Kidney (tissue), 14 donors: Measurements from ENCODE around the gene UBASH3A. TPM values are rescaled to one million over a fixed set of nuclear protein-coding genes. Genes with fewer than 3 reads are reported as not detected.

ENCODE experiments used
- DNase-seq, 5 donors: peaks; one replicate each; pipeline ENCODE4 v3.0.0-alpha.2; 2013 to 2020
- FAIRE-seq: peaks from 2 replicates; lab custom pipeline; 2012; peaks lifted over from hg19 to GRCh38; lab: Jason Lieb, UNC
- H3K27ac ChIP-seq, 2 donors: one replicate each; pipeline ENCODE4 v1.7.0; 2013; ENCODE audit warnings: low read depth in 2 of 2, low read length in 2 of 2, inconsistent platforms in 1 of 2
- H3K27me3 ChIP-seq: one replicate; pipeline ENCODE4 v1.7.1; 2013; ENCODE audit warnings: low read length, inconsistent platforms; ENCODE audit not compliant: control insufficient read depth, insufficient read depth
- H3K36me3 ChIP-seq, 3 donors: one replicate each; pipeline versions ENCODE4 v1.7.0 to v1.7.1; 2013; ENCODE audit warnings: low read length in 3 of 3, control low read depth in 1 of 3, inconsistent platforms in 1 of 3; ENCODE audit not compliant: insufficient read depth in 3 of 3, control insufficient read depth in 2 of 3
- H3K4me1 ChIP-seq, 3 donors: one replicate each; pipeline versions ENCODE4 v1.7.0 to v1.7.1; 2013; ENCODE audit warnings: low read length in 3 of 3, inconsistent platforms in 1 of 3, low read depth in 1 of 3; ENCODE audit not compliant: control insufficient read depth in 2 of 3, insufficient read depth in 2 of 3
- H3K4me3 ChIP-seq, 3 donors: one replicate each; pipeline versions ENCODE4 v1.7.0 to v1.8.1; 2013; ENCODE audit warnings: low read length in 3 of 3, control low read depth in 1 of 3, inconsistent platforms in 1 of 3
- H3K9ac ChIP-seq, 3 donors: one replicate each; pipeline versions ENCODE4 v1.7.0 to v1.7.1; 2013; ENCODE audit warnings: low read length in 3 of 3, control low read depth in 1 of 3, inconsistent platforms in 1 of 3
- H3K9me3 ChIP-seq, 3 donors: one replicate each; pipeline versions ENCODE4 v1.7.0 to v1.7.1; 2013; ENCODE audit warnings: low read length in 3 of 3, control low read depth in 1 of 3, inconsistent platforms in 1 of 3; ENCODE audit not compliant: control insufficient read depth in 2 of 3, insufficient read depth in 1 of 3
- CTCF ChIP-seq: IDR thresholded peaks from 3 replicates; pipeline ENCODE4 v1.5.1; 2012; ENCODE audit warnings: mild to moderate bottlenecking, moderate library complexity, borderline replicate concordance; ENCODE audit not compliant: insufficient read depth; ENCODE audit errors: extremely low read depth
- intact Hi-C: fragments of 100-400 bp; cut with DNase I; formaldehyde crosslinking; loops from one replicate; pipeline ENCODE4 v1.11.1; 2022
- polyA plus RNA-seq: library from polyadenylated mRNA; stranded (reverse); fragments of 350-450 nt; fragmentation: Illumina TruSeq; extraction: RNeasy Lipid Tissue Mini Kit (QIAGEN cat#74804); gene quantifications from one replicate; pipeline ENCODE4 v1.2.3, GENCODE V29; 2014; ENCODE audit warnings: low read depth, low replicate concordance; ENCODE audit not compliant: insufficient read depth
- total RNA-seq: library from RNA; stranded (reverse); fragmentation: NEBNext Ultra II Directional; extraction: Animal tissue kit (Norgen Biotek cat#: 25700); gene quantifications from one replicate; pipeline ENCODE4 v1.2.1, GENCODE V29; 2021
- donor health status: control.
- donor health status: control.
- donor health status: control.
- donor health status: control.
- donor health status: control.
- donor health status: DM: yes; HTN: yes; CAD: no.
- donor health status: Normal renal cell carcinoma (clear cell type).

UBASH3A gene
- total and polyA plus RNA-seq, 2 donors from 2014 or later = 2.7 TPM; not detected in 1

- Histone ChIP-seq H3K36me3 (no peaks in the 10 kb centered on the region), H3K9me3 (no peaks in the 10 kb centered on the region), H3K27me3 (no peaks in the 10 kb centered on the region), H3K27ac (no peak overlapping the region), H3K4me3 (no peak overlapping the region), H3K4me1 (no peaks in the 10 kb centered on the region), H3K9ac (no peak overlapping the region)
- FAIRE-seq = no peak
- no peak for TF ChIP-seq CTCF
- intact Hi-C loops = no loop called here
- DNase-seq = no peak
These were observed 15.2 kb downstream of the UBASH3A start for GRCh38 chr21:42418886-42419285.

- no peak for FAIRE-seq
- H3K36me3 ChIP-seq = no peaks in the 10 kb centered on the region
- no peak overlapping the region for H3K9ac ChIP-seq
- no peak overlapping the region for H3K27ac ChIP-seq
- H3K4me1 ChIP-seq = no peaks in the 10 kb centered on the region
- TF ChIP-seq CTCF = no peak
- DNase-seq = no peak
- H3K27me3 ChIP-seq = no peaks in the 10 kb centered on the region
- H3K4me3 ChIP-seq = no peak overlapping the region
- intact Hi-C loops = no loop called here
- H3K9me3 ChIP-seq = no peaks in the 10 kb centered on the region
These were observed 16.1 kb downstream of the UBASH3A start for GRCh38 chr21:42419845-42420244.

- Histone ChIP-seq H3K4me1 (no peaks in the 10 kb centered on the region), H3K27ac (no peak overlapping the region), H3K36me3 (no peaks in the 10 kb centered on the region), H3K4me3 (no peak overlapping the region), H3K9ac (no peak overlapping the region), H3K27me3 (no peaks in the 10 kb centered on the region), H3K9me3 (no peaks in the 10 kb centered on the region)
- no peak for TF ChIP-seq CTCF
- DNase-seq (no peak), FAIRE-seq (no peak)
- intact Hi-C loops = no loop called here
These were observed 17.5 kb downstream of the UBASH3A start for GRCh38 chr21:42421018-42421793.

GRCh38 chr21:42423197-42423675, 19.5 kb downstream of the UBASH3A start:
- H3K9ac ChIP-seq = no peak overlapping the region
- no peaks in the 10 kb centered on the region for H3K9me3 ChIP-seq
- intact Hi-C loops = no loop called here
- no peak for TF ChIP-seq CTCF
- no peaks in the 10 kb centered on the region for H3K4me1 ChIP-seq
- FAIRE-seq = no peak
- H3K27ac ChIP-seq = no peak overlapping the region
- H3K4me3 ChIP-seq = no peak overlapping the region
- H3K27me3 ChIP-seq = no peaks in the 10 kb centered on the region
- DNase-seq = peak in 1 of 5 donors; percentile 49
- no peaks in the 10 kb centered on the region for H3K36me3 ChIP-seq
